ENCODE results near the gene RNF17. TPM values are rescaled to one million over a fixed set of nuclear protein-coding genes. Genes with fewer than 3 reads are reported as not detected.

RNF17 gene
- total and polyA plus RNA-seq, 8 donors = 0.10 to 0.16 TPM; not detected in 6

DNA sequence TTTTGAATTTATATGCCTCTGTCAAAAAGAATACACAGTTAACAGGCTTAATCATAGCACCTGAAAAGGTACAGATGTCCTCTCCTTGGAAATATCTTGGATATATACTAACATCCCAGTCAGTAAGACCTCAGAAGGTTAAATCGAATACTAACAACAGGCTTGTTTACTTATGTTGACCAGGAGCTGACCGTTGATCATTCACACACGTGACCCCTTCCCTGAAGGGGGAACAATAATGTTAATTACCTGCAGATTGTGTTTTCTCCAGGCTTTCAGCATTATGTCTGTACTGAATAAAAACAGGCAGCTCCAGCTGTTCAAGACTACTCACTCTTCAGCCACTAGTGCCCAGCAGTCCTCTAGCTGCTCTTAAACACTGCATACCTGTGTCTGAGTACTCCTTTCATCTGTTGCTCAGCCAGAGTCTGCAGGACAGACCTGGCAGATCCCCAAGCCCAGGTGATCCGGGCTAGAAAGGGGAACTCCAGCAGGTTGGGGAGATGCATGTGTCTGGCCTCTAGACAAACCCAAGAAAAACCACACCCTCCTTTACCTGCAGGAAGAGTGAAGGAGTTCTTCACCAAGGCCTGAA lies 163.9 kb downstream of the RNF17 start:
- peaks cover 17 to 35% of the 10 kb centered on the region in 2 donors for H3K27me3 ChIP-seq
- H3K9me3 ChIP-seq = no peaks in the 10 kb centered on the region
- ATAC-seq (no peak), DNase-seq (no peak)
- no peaks in the 10 kb centered on the region for H3K36me3 ChIP-seq
- H3K27ac ChIP-seq = no peak overlapping the region
- H3K4me1 ChIP-seq = no peaks in the 10 kb centered on the region
- H3K4me3 ChIP-seq = no peak overlapping the region
- intact Hi-C loops (cut with DNase I) = no loop called here
- TF ChIP-seq, protein P1, sequence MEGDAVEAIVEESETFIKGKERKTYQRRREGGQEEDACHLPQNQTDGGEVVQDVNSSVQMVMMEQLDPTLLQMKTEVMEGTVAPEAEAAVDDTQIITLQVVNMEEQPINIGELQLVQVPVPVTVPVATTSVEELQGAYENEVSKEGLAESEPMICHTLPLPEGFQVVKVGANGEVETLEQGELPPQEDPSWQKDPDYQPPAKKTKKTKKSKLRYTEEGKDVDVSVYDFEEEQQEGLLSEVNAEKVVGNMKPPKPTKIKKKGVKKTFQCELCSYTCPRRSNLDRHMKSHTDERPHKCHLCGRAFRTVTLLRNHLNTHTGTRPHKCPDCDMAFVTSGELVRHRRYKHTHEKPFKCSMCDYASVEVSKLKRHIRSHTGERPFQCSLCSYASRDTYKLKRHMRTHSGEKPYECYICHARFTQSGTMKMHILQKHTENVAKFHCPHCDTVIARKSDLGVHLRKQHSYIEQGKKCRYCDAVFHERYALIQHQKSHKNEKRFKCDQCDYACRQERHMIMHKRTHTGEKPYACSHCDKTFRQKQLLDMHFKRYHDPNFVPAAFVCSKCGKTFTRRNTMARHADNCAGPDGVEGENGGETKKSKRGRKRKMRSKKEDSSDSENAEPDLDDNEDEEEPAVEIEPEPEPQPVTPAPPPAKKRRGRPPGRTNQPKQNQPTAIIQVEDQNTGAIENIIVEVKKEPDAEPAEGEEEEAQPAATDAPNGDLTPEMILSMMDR (IDR thresholded peaks at IDR 0.05) = no peak

DNA sequence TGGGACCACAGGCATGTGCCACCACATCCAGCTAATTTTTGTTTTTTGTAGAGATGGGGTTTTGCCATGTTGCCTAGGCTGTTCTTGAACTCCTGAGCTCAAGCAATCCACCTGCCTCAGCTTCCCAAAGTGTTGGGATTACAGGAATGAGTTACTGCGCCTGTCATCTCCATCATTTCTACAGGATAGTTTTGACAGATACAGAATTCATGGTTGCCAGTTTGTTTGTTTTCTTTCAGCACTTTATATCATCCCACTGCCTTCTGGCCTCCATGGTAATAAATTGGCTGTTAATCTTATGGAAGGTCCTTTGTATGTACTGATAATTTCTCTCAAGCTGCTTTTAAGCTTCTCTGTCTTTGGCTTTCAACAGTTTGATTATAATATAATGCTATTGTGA lies 165.2 kb downstream of the RNF17 start:
- DNase-seq (no peak), ATAC-seq (no peak)
- Histone ChIP-seq H3K4me3 (no peak overlapping the region), H3K36me3 (no peaks in the 10 kb centered on the region), H3K9me3 (no peaks in the 10 kb centered on the region), H3K27me3 (peaks cover 17 to 38% of the 10 kb centered on the region in 2 donors), H3K4me1 (no peaks in the 10 kb centered on the region), H3K27ac (no peak overlapping the region)
- intact Hi-C loops (cut with DNase I) = no loop called here
- TF ChIP-seq, protein P1 (IDR thresholded peaks at IDR 0.05) = no peak

Other genes starting within 250 kb of the RNF17 start
- 1 to 10 TPM in 1 of 2 donors, not detected in 1; 2.0 TPM for gene ATP12A, start 83.8 kb upstream of the RNF17 start, total RNA-seq
- gene ATP12A, start 83.8 kb upstream of the RNF17 start, polyA plus RNA-seq (ENCODE audit: insufficient read length in 6 of 6) = under 1 TPM in 4 of 6 donors, not detected in 2; 0.08 to 0.13 (median 0.09) TPM